Tibial nerve (tissue), 4 donors: ENCODE results near the gene PDCD11. TPM values are rescaled to one million over a fixed set of nuclear protein-coding genes. Genes with fewer than 3 reads are reported as not detected.

Experiments
- DNase-seq, 2 donors: peaks; one replicate each; pipeline ENCODE4 v3.0.0-alpha.2; 2019; ENCODE audit warnings: low spot score in 2 of 2
- H3K27ac ChIP-seq, 4 donors: fragments of 200-600 bp; sonication (generic) in 3 of 4; one replicate each; pipeline ENCODE4 v1.5.1; 2017 to 2019; ENCODE audit warnings: mild to moderate bottlenecking in 1 of 4
- H3K27me3 ChIP-seq, 2 donors: fragments of 200-600 bp; sonication (generic) in 1 of 2; one replicate each; pipeline versions ENCODE4 v1.5.1 to v1.6.0; 2017 to 2019
- H3K36me3 ChIP-seq, 3 donors: fragments of 200-600 bp; sonication (generic); one replicate each; pipeline ENCODE4 v1.5.1; 2018 to 2019
- H3K4me1 ChIP-seq, 4 donors: fragments of 200-600 bp; sonication (generic) in 3 of 4; one replicate each; pipeline ENCODE4 v1.5.1; 2017 to 2019
- H3K4me3 ChIP-seq, 4 donors: fragments of 200-600 bp; sonication (generic) in 3 of 4; one replicate each; pipeline ENCODE4 v1.5.1; 2017 to 2019; ENCODE audit warnings: mild to moderate bottlenecking in 1 of 4, moderate library complexity in 1 of 4
- H3K9me3 ChIP-seq, 4 donors: fragments of 200-600 bp; sonication (generic) in 3 of 4; one replicate each; pipeline ENCODE4 v1.5.1; 2017 to 2019
- CTCF ChIP-seq, 5 experiments: fragments of 200-600 bp in 3 of 5; fragments of 450-650 bp in 2 of 5; sonication (generic) in 3 of 5; IDR thresholded peaks; one replicate each; pipeline ENCODE4 v1.5.1; 2016 to 2019; ENCODE audit warnings: antibody characterized with exemption in 5 of 5, mild to moderate bottlenecking in 3 of 5, moderate library complexity in 2 of 5
- EP300 ChIP-seq, 2 donors: sonication (generic); formaldehyde crosslinking; IDR thresholded peaks; one replicate each; pipeline ENCODE4 v1.6.1; 2017; ENCODE audit warnings: antibody characterized with exemption in 2 of 2, mild to moderate bottlenecking in 1 of 2
- POLR2A ChIP-seq, 2 donors: fragments of 450-650 bp; IDR thresholded peaks; one replicate each; pipeline ENCODE4 v1.6.1; 2017; ENCODE audit warnings: antibody characterized with exemption in 2 of 2, mild to moderate bottlenecking in 2 of 2, moderate library complexity in 2 of 2
- WGBS, 2 donors: methylation state at CpG; one replicate each; pipeline ENCODE4 v1.1.5; 2018; 5-methylcytosine and 5-hydroxymethylcytosine counted together
- total RNA-seq, 4 donors: library from RNA; depleted of rRNA; stranded (reverse); fragments of >200 nt; gene quantifications; one replicate each; pipeline ENCODE4 v1.1.0, GENCODE V29; 2016

Gene PDCD11
- total RNA-seq, 4 donors from 2014 or later, result 15.3 to 23.7 (median 17.5) TPM

GRCh38 chr10:103441206-103441605, 44.8 kb downstream of the PDCD11 start:
- peaks cover 0 to 25% (median 3%) of the 10 kb centered on the region in 4 donors for H3K4me1 ChIP-seq
- peak overlapping the region in 1 of 4 donors; percentile 59 for H3K27ac ChIP-seq
- 88 to 92% methylated on average over 8 of the region's 8 CpGs for WGBS, 2 donors
- H3K4me3 ChIP-seq, result no peak overlapping the region
- peaks cover 0 to 100% (median 7%) of the 10 kb centered on the region in 3 donors for H3K36me3 ChIP-seq
- no peaks in the 10 kb centered on the region for H3K27me3 ChIP-seq
- no peak for DNase-seq
- H3K9me3 ChIP-seq, result no peaks in the 10 kb centered on the region
- TF ChIP-seq CTCF (IDR thresholded peaks at IDR 0.05) (no peak), POLR2A (IDR thresholded peaks at IDR 0.05) (no peak), EP300 (IDR thresholded peaks at IDR 0.05) (no peak)

- Histone ChIP-seq H3K9me3 (no peaks in the 10 kb centered on the region), H3K27ac (peak overlapping the region in 2 of 4 donors; percentile 8 to 59), H3K4me1 (peaks cover 0 to 29% (median 6%) of the 10 kb centered on the region in 4 donors), H3K27me3 (no peaks in the 10 kb centered on the region), H3K36me3 (peaks cover 0 to 100% (median 7%) of the 10 kb centered on the region in 3 donors), H3K4me3 (no peak overlapping the region)
- TF ChIP-seq EP300 (IDR thresholded peaks at IDR 0.05) (no peak), POLR2A (IDR thresholded peaks at IDR 0.05) (no peak), CTCF (IDR thresholded peaks at IDR 0.05) (no peak)
- DNase-seq, result no peak
- 65 to 90% methylated on average over 4 to 8 of the region's 8 CpGs for WGBS, 2 donors
Measured at GRCh38 chr10:103441611-103442010, 45.2 kb downstream of the PDCD11 start.

- peak overlapping the region in 2 of 4 donors; percentile 8 to 47 for H3K27ac ChIP-seq
- TF ChIP-seq EP300 (IDR thresholded peaks at IDR 0.05), result peak in 1 of 2 donors; percentile 12
- no peak for TF ChIP-seq CTCF (IDR thresholded peaks at IDR 0.05)
- 61 to 65% methylated on average over 13 of the region's 13 CpGs for WGBS, 2 donors
- peaks cover 0 to 100% (median 9%) of the 10 kb centered on the region in 3 donors for H3K36me3 ChIP-seq
- peak in 1 of 2 donors; percentile 11 for DNase-seq
- no peaks in the 10 kb centered on the region for H3K27me3 ChIP-seq
- peaks cover 0 to 33% (median 10%) of the 10 kb centered on the region in 4 donors for H3K4me1 ChIP-seq
- no peak overlapping the region for H3K4me3 ChIP-seq
- no peaks in the 10 kb centered on the region for H3K9me3 ChIP-seq
Measured at GRCh38 chr10:103442031-103442461, 45.6 kb downstream of the PDCD11 start.

GRCh38 chr10:103443475-103444185, 47.2 kb downstream of the PDCD11 start:
- H3K36me3 ChIP-seq, result peaks cover 0 to 100% (median 8%) of the 10 kb centered on the region in 3 donors
- H3K27me3 ChIP-seq, result no peaks in the 10 kb centered on the region
- H3K9me3 ChIP-seq, result no peaks in the 10 kb centered on the region
- 82 to 92% methylated on average over 23 of the region's 23 CpGs for WGBS, 2 donors
- peak overlapping the region in 1 of 4 donors; percentile 34 for H3K27ac ChIP-seq
- H3K4me3 ChIP-seq, result no peak overlapping the region
- TF ChIP-seq CTCF (IDR thresholded peaks at IDR 0.05), result no peak
- no peak for DNase-seq
- H3K4me1 ChIP-seq, result peaks cover 0 to 49% (median 19%) of the 10 kb centered on the region in 4 donors

GRCh38 chr10:103444478-103444877, 48.1 kb downstream of the PDCD11 start:
- 72 to 78% methylated on average over 10 of the region's 10 CpGs for WGBS, 2 donors
- Histone ChIP-seq H3K36me3 (peaks cover 0 to 100% (median 8%) of the 10 kb centered on the region in 3 donors), H3K27ac (peak overlapping the region in 2 of 4 donors; percentile 87 to 91), H3K4me1 (peaks cover 0 to 58% (median 27%) of the 10 kb centered on the region in 4 donors), H3K27me3 (no peaks in the 10 kb centered on the region), H3K4me3 (no peak overlapping the region), H3K9me3 (no peaks in the 10 kb centered on the region)
- no peak for DNase-seq
- TF ChIP-seq EP300 (IDR thresholded peaks at IDR 0.05), result no peak
- TF ChIP-seq POLR2A (IDR thresholded peaks at IDR 0.05), result no peak
- TF ChIP-seq CTCF (IDR thresholded peaks at IDR 0.05), result no peak
